ENCODE measurements around the gene NFIX. TPM values are rescaled to one million over a fixed set of nuclear protein-coding genes. Genes with fewer than 3 reads are reported as not detected.

NFIX gene
- total RNA-seq, 1 donor from 2014 or later, result 8.4 TPM

- H3K4me1 Mint-ChIP-seq (ENCODE audit: low read depth, unreplicated experiment), result peaks cover 35% of the 10 kb centered on the region
- Histone ChIP-seq H3K9me3 (ENCODE audit: insufficient read depth, low read depth, low read length) (no peaks in the 10 kb centered on the region), H3K4me1 (ENCODE audit: insufficient read depth, low read length) (peaks cover 70% of the 10 kb centered on the region), H4K20me1 (ENCODE audit: insufficient read depth, low read length) (peaks cover 40% of the 10 kb centered on the region), H3K4me2 (ENCODE audit: low read length) (peak overlapping the region; percentile 89), H3K9ac (ENCODE audit: low read length) (peak overlapping the region; percentile 87), H3K79me2 (ENCODE audit: insufficient read depth, low read length) (peaks cover 98% of the 10 kb centered on the region), H3K4me3 (ENCODE audit: insufficient read depth, low read depth, low read length) (peak overlapping the region; percentile 50), H2AFZ (ENCODE audit: low read depth, low read length) (peak overlapping the region; percentile 45), H3K27ac (ENCODE audit: low read depth, low read length) (peak overlapping the region; percentile 91), H3K36me3 (ENCODE audit: insufficient read depth, low read length) (no peaks in the 10 kb centered on the region), H3K27me3 (ENCODE audit: insufficient read depth, low read length) (no peaks in the 10 kb centered on the region)
- H3K9me3 Mint-ChIP-seq (ENCODE audit: unreplicated experiment), result peaks cover 10% of the 10 kb centered on the region
- DNase-seq (ENCODE audit: low read depth) (peak; percentile 70), FAIRE-seq (peak; percentile 55)
- peaks cover 83% of the 10 kb centered on the region for H3K27me3 Mint-ChIP-seq (ENCODE audit: low read depth, unreplicated experiment)
- peak overlapping the region; percentile 62 for H3K27ac Mint-ChIP-seq (ENCODE audit: unreplicated experiment)
- no peaks in the 10 kb centered on the region for H3K36me3 Mint-ChIP-seq (ENCODE audit: low read depth, unreplicated experiment)
- TF ChIP-seq EZH2 (IDR thresholded peaks at IDR 0.05; ENCODE audit: insufficient read depth, low read length), result peak; percentile 34
- TF ChIP-seq, protein P1, sequence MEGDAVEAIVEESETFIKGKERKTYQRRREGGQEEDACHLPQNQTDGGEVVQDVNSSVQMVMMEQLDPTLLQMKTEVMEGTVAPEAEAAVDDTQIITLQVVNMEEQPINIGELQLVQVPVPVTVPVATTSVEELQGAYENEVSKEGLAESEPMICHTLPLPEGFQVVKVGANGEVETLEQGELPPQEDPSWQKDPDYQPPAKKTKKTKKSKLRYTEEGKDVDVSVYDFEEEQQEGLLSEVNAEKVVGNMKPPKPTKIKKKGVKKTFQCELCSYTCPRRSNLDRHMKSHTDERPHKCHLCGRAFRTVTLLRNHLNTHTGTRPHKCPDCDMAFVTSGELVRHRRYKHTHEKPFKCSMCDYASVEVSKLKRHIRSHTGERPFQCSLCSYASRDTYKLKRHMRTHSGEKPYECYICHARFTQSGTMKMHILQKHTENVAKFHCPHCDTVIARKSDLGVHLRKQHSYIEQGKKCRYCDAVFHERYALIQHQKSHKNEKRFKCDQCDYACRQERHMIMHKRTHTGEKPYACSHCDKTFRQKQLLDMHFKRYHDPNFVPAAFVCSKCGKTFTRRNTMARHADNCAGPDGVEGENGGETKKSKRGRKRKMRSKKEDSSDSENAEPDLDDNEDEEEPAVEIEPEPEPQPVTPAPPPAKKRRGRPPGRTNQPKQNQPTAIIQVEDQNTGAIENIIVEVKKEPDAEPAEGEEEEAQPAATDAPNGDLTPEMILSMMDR (IDR thresholded peaks at IDR 0.05; ENCODE audit: insufficient read depth, low read depth, low read length), result no peak
- peak overlapping the region; percentile 79 for H3K4me3 Mint-ChIP-seq (ENCODE audit: unreplicated experiment)
Observed at GRCh38 chr19:13012690-13013608, 17.7 kb downstream of the NFIX start.

DNA sequence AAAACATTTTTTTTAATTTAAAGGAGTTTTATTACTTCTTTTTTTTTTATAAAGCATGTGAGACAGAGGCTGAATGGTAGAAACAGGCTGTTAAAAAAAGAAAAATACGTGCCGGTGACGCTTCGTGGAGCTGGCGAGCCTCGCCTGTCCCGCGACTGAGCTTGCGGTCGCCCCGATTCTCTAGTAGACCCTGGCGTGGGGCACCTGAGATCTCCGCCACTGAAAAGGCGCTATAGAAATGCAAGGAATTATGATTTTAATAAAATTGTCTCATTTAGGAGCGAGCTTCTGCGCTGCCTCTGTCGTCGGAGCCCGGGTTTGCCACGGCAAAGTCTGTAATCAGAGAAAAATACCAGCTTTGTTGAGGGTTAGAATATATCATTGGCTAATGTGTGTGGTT lies 18.4 kb downstream of the NFIX start:
- H3K36me3 Mint-ChIP-seq (ENCODE audit: low read depth, unreplicated experiment), result no peaks in the 10 kb centered on the region
- Histone ChIP-seq H2AFZ (ENCODE audit: low read depth, low read length) (peak overlapping the region; percentile 0), H3K9me3 (ENCODE audit: insufficient read depth, low read depth, low read length) (no peaks in the 10 kb centered on the region), H3K79me2 (ENCODE audit: insufficient read depth, low read length) (peaks cover 96% of the 10 kb centered on the region), H3K4me1 (ENCODE audit: insufficient read depth, low read length) (peaks cover 77% of the 10 kb centered on the region), H4K20me1 (ENCODE audit: insufficient read depth, low read length) (peaks cover 33% of the 10 kb centered on the region), H3K27me3 (ENCODE audit: insufficient read depth, low read length) (no peaks in the 10 kb centered on the region), H3K27ac (ENCODE audit: low read depth, low read length) (peak overlapping the region; percentile 91), H3K4me2 (ENCODE audit: low read length) (peak overlapping the region; percentile 89), H3K9ac (ENCODE audit: low read length) (peak overlapping the region; percentile 87), H3K36me3 (ENCODE audit: insufficient read depth, low read length) (no peaks in the 10 kb centered on the region), H3K4me3 (ENCODE audit: insufficient read depth, low read depth, low read length) (peak overlapping the region; percentile 50)
- DNase-seq (ENCODE audit: low read depth) (no peak), FAIRE-seq (no peak)
- H3K27me3 Mint-ChIP-seq (ENCODE audit: low read depth, unreplicated experiment), result peaks cover 80% of the 10 kb centered on the region
- TF ChIP-seq, protein P1 (IDR thresholded peaks at IDR 0.05; ENCODE audit: insufficient read depth, low read depth, low read length), result no peak
- peaks cover 10% of the 10 kb centered on the region for H3K9me3 Mint-ChIP-seq (ENCODE audit: unreplicated experiment)
- peaks cover 38% of the 10 kb centered on the region for H3K4me1 Mint-ChIP-seq (ENCODE audit: low read depth, unreplicated experiment)
- peak overlapping the region; percentile 77 for H3K4me3 Mint-ChIP-seq (ENCODE audit: unreplicated experiment)
- peak overlapping the region; percentile 72 for H3K27ac Mint-ChIP-seq (ENCODE audit: unreplicated experiment)

Measured in astrocyte (in vitro differentiated cells and primary cell).